GM23248 (cell line): ENCODE results near the gene APAF1. TPM values are rescaled to one million over a fixed set of nuclear protein-coding genes. Genes with fewer than 3 reads are reported as not detected.

Experiments used
- DNase-seq: peaks from one replicate; pipeline ENCODE4 v3.0.0-alpha.2; 2015
- H2AFZ ChIP-seq: fragments of 200-600 bp; sonication (generic); 2 replicates; pipeline ENCODE4 v1.6.1; 2016; ENCODE audit warnings: antibody characterized with exemption
- H3F3A ChIP-seq: fragments of 200-600 bp; sonication (generic); 2 replicates; pipeline ENCODE4 v1.6.1; 2016; ENCODE audit warnings: mild to moderate bottlenecking, antibody characterized with exemption, mixed run types; ENCODE audit not compliant: insufficient read depth
- H3K27ac ChIP-seq: fragments of 200-600 bp; sonication (generic); 2 replicates; pipeline ENCODE4 v1.5.1; 2016; ENCODE audit warnings: mild to moderate bottlenecking
- H3K27me3 ChIP-seq: fragments of 200-600 bp; sonication (generic); replicated peaks from 2 replicates; pipeline ENCODE4 v1.6.1; 2016; ENCODE audit warnings: mild to moderate bottlenecking; ENCODE audit not compliant: insufficient read depth
- H3K36me3 ChIP-seq: fragments of 200-600 bp; sonication (generic); 2 replicates; pipeline ENCODE4 v1.6.1; 2016; ENCODE audit warnings: low read depth, mild to moderate bottlenecking
- H3K4me1 ChIP-seq: fragments of 200-600 bp; sonication (generic); 2 replicates; pipeline ENCODE4 v1.6.1; 2016; ENCODE audit warnings: mild to moderate bottlenecking; ENCODE audit not compliant: insufficient read depth
- H3K4me2 ChIP-seq: fragments of 200-600 bp; sonication (generic); one replicate; pipeline ENCODE4 v1.6.1; 2016; ENCODE audit warnings: mild to moderate bottlenecking; ENCODE audit not compliant: unreplicated experiment
- H3K4me3 ChIP-seq: fragments of 200-600 bp; sonication (generic); 2 replicates; pipeline ENCODE4 v1.5.1; 2016; ENCODE audit warnings: mild to moderate bottlenecking
- H3K79me2 ChIP-seq: fragments of 200-600 bp; sonication (generic); 2 replicates; pipeline ENCODE4 v1.6.1; 2016; ENCODE audit warnings: mild to moderate bottlenecking; ENCODE audit not compliant: insufficient read depth
- H3K9ac ChIP-seq: fragments of 200-600 bp; sonication (generic); 2 replicates; pipeline ENCODE4 v1.6.1; 2016; ENCODE audit warnings: mild to moderate bottlenecking
- H3K9me2 ChIP-seq: fragments of 200-600 bp; sonication (generic); 2 replicates; pipeline ENCODE4 v1.6.1; 2016; ENCODE audit warnings: mixed run types, mild to moderate bottlenecking, moderate library complexity; ENCODE audit not compliant: insufficient read depth
- H3K9me3 ChIP-seq: fragments of 200-600 bp; sonication (generic); one replicate; pipeline ENCODE4 v1.6.1; 2017; ENCODE audit warnings: low read depth
- H4K20me1 ChIP-seq: fragments of 200-600 bp; sonication (generic); 2 replicates; pipeline ENCODE4 v1.6.0; 2016; ENCODE audit not compliant: insufficient read depth
- EZH2 ChIP-seq: fragments of 200-600 bp; sonication (generic); IDR thresholded peaks from 2 replicates; pipeline ENCODE4 v1.6.1; 2018; ENCODE audit warnings: antibody characterized with exemption, mild to moderate bottlenecking; ENCODE audit not compliant: insufficient read depth, poor library complexity, severe bottlenecking
- EZH2phosphoT487 ChIP-seq: fragments of 200-600 bp; sonication (generic); IDR thresholded peaks from 2 replicates; pipeline ENCODE4 v1.6.1; 2018; ENCODE audit warnings: antibody characterized with exemption, moderate library complexity, mild to moderate bottlenecking, low read depth; ENCODE audit not compliant: insufficient read depth
- WGBS, 2 experiments: methylation state at CpG; one replicate each; pipeline ENCODE4 v1.1.6; 2015 to 2017; ENCODE audit warnings: low lambda C conversion rate in 2 of 2, low coverage in 1 of 2; ENCODE audit errors: missing lambda C conversion rate in 2 of 2; 5-methylcytosine and 5-hydroxymethylcytosine counted together
- in situ Hi-C: fragments of 300-500 bp; cut with MboI; formaldehyde crosslinking; loops from 2 replicates; pipeline ENCODE4 v1.15.0; 2020
- polyA plus RNA-seq: library from polyadenylated mRNA; unstranded; fragments of >200 nt; fragmentation: Nextera tagmentation; extraction: Ambion mirVana; gene quantifications from 2 replicates; pipeline ENCODE4 v1.2.1, GENCODE V29; 2016
- total RNA-seq: library from RNA; depleted of rRNA; stranded (reverse); fragments of >200 nt; shearing (Covaris generic); gene quantifications from 2 replicates; pipeline ENCODE4 v1.2.3, GENCODE V29; 2014

The APAF1 gene
- total and polyA plus RNA-seq, 2 experiments from 2014 or later, result 8.3 to 24.5 TPM

GRCh38 chr12:98725476-98726247, 80.6 kb downstream of the APAF1 start:
- no peaks in the 10 kb centered on the region for H3K79me2 ChIP-seq
- TF ChIP-seq EZH2 (no peak), EZH2phosphoT487 (no peak)
- no peaks in the 10 kb centered on the region for H3K9me3 ChIP-seq
- in situ Hi-C loops, result loop anchor here (10.0 kb wide), 1 partner anchor 269 kb away; no protein-coding TSS in a partner anchor
- H4K20me1 ChIP-seq, result no peaks in the 10 kb centered on the region
- peak; percentile 84 for DNase-seq
- no peaks in the 10 kb centered on the region for H3K27me3 ChIP-seq
- H3K9ac ChIP-seq, result no peak overlapping the region
- H2AFZ ChIP-seq, result no peak overlapping the region
- no peaks in the 10 kb centered on the region for H3K9me2 ChIP-seq
- peak overlapping the region; percentile 30; the same call in 1 of the 2 replicates for H3K27ac ChIP-seq
- H3K4me3 ChIP-seq, result no peak overlapping the region
- 21 to 22% methylated on average over 5 of the region's 5 CpGs for WGBS, 2 experiments
- H3F3A ChIP-seq, result peaks cover 27% of the 10 kb centered on the region
- peaks cover 19% of the 10 kb centered on the region for H3K4me1 ChIP-seq
- peaks cover 34% of the 10 kb centered on the region for H3K36me3 ChIP-seq
- no peak overlapping the region for H3K4me2 ChIP-seq

DNA sequence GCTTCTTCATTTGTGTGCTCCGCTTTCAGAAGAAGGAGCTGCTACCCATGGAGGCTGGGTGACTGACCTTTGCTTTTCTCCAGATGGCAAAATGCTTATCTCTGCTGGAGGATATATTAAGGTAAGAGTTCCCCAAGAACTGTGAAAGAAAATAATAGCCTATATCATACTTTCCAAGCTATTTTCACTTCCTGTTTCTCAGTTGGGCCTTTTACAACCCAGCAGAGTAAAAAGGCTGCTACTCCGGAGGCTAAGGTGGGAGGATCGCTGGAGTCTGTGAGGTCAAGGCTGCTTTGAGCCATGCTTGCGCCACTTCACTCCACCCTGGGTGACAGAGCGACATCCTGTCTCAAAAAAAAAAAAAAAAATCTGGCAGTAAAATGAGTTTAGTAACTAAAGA, 82.1 kb downstream of the APAF1 start:
- H3F3A ChIP-seq, result peaks cover 27% of the 10 kb centered on the region
- in situ Hi-C loops, result loop anchor here (10.0 kb wide), 1 partner anchor 268 kb away; no protein-coding TSS in a partner anchor

GRCh38 chr12:98730412-98730811, 85.3 kb downstream of the APAF1 start:
- H3F3A ChIP-seq, result peaks cover 15% of the 10 kb centered on the region
- no peaks in the 10 kb centered on the region for H3K79me2 ChIP-seq
- H3K4me1 ChIP-seq, result peaks cover 17% of the 10 kb centered on the region
- H3K27ac ChIP-seq, result no peak overlapping the region
- H2AFZ ChIP-seq, result no peak overlapping the region
- TF ChIP-seq EZH2phosphoT487 (no peak), EZH2 (no peak)
- DNase-seq, result no peak
- peaks cover 40% of the 10 kb centered on the region for H3K36me3 ChIP-seq
- no peaks in the 10 kb centered on the region for H4K20me1 ChIP-seq
- H3K9ac ChIP-seq, result no peak overlapping the region
- no peaks in the 10 kb centered on the region for H3K9me2 ChIP-seq
- H3K9me3 ChIP-seq, result no peaks in the 10 kb centered on the region
- H3K27me3 ChIP-seq, result no peaks in the 10 kb centered on the region
- in situ Hi-C loops, result no loop called here
- H3K4me2 ChIP-seq, result no peak overlapping the region
- H3K4me3 ChIP-seq, result no peak overlapping the region

More for the DNA sequence above, 82.1 kb downstream of the APAF1 start:
- Histone ChIP-seq H4K20me1 (no peaks in the 10 kb centered on the region), H3K4me2 (no peak overlapping the region), H3K9ac (no peak overlapping the region), H3K9me3 (no peaks in the 10 kb centered on the region), H3K36me3 (peaks cover 36% of the 10 kb centered on the region), H3K27me3 (no peaks in the 10 kb centered on the region), H3K4me1 (peaks cover 13% of the 10 kb centered on the region), H2AFZ (no peak overlapping the region), H3K4me3 (no peak overlapping the region), H3K27ac (no peak overlapping the region), H3K79me2 (no peaks in the 10 kb centered on the region), H3K9me2 (no peaks in the 10 kb centered on the region)
- 98 to 100% methylated on average over 5 of the region's 5 CpGs for WGBS, 2 experiments
- no peak for DNase-seq
- TF ChIP-seq EZH2phosphoT487, result no peak

DNA sequence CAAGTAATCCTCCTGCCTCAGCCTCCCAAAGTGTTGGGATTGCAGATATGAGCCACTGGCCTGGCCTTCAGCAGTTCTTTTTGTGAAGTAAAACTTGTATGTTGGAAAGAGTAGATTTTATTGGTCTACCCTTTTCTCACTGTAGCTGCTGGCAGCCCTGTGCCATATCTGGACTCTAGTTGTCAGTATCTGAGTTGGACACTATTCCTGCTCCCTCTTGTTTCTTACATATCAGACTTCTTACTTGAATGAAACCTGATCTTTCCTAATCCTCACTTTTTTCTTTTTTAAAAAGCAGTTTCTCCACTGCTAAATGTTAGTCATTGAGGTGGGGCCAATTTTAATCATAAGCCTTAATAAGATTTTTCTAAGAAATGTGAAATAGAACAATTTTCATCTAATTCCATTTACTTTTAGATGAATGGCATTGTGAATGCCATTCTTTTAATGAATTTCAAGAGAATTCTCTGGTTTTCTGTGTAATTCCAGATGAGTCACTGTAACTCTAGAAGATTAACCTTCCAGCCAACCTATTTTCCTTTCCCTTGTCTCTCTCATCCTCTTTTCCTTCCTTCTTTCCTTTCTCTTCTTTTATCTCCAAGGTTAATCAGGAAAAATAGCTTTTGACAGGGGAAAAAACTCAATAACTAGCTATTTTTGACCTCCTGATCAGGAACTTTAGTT, 88.7 kb downstream of the APAF1 start:
- Histone ChIP-seq H4K20me1 (no peaks in the 10 kb centered on the region), H3K27me3 (no peaks in the 10 kb centered on the region), H2AFZ (no peak overlapping the region), H3K36me3 (peaks cover 31% of the 10 kb centered on the region), H3K9me2 (no peaks in the 10 kb centered on the region), H3K4me1 (peaks cover 9% of the 10 kb centered on the region), H3K4me3 (no peak overlapping the region), H3K4me2 (no peak overlapping the region), H3F3A (peaks cover 16% of the 10 kb centered on the region), H3K27ac (no peak overlapping the region), H3K9ac (no peak overlapping the region), H3K79me2 (no peaks in the 10 kb centered on the region), H3K9me3 (no peaks in the 10 kb centered on the region)
- TF ChIP-seq EZH2phosphoT487, result no peak
- no peak for TF ChIP-seq EZH2
- peak; percentile 45 for DNase-seq
- in situ Hi-C loops, result no loop called here
